Fibroblast of skin of scalp (primary cell): ENCODE measurements around the gene ADAM8. TPM values are rescaled to one million over a fixed set of nuclear protein-coding genes. Genes with fewer than 3 reads are reported as not detected.
"Not testable (repeated sequence)": the region's sequence is repeated elsewhere in the genome, so short reads cannot be mapped to it uniquely, and the experiment has no call there.

Experiments
- DNase-seq: peaks from one replicate; pipeline ENCODE4 v3.0.0-alpha.2; 2013
- polyA plus RNA-seq, 2 experiments: library from polyadenylated mRNA; unstranded; fragments of 120-200 nt; gene quantifications; one replicate each; pipeline ENCODE4 v1.2.1, GENCODE V29; 2013; ENCODE audit not compliant: insufficient read length in 2 of 2

The ADAM8 gene
- 0.79 TPM for polyA plus RNA-seq (2013, experiment 1 of 2; ENCODE audit: insufficient read length)
- 0.71 TPM for polyA plus RNA-seq (2013, experiment 2 of 2; ENCODE audit: insufficient read length)

DNA sequence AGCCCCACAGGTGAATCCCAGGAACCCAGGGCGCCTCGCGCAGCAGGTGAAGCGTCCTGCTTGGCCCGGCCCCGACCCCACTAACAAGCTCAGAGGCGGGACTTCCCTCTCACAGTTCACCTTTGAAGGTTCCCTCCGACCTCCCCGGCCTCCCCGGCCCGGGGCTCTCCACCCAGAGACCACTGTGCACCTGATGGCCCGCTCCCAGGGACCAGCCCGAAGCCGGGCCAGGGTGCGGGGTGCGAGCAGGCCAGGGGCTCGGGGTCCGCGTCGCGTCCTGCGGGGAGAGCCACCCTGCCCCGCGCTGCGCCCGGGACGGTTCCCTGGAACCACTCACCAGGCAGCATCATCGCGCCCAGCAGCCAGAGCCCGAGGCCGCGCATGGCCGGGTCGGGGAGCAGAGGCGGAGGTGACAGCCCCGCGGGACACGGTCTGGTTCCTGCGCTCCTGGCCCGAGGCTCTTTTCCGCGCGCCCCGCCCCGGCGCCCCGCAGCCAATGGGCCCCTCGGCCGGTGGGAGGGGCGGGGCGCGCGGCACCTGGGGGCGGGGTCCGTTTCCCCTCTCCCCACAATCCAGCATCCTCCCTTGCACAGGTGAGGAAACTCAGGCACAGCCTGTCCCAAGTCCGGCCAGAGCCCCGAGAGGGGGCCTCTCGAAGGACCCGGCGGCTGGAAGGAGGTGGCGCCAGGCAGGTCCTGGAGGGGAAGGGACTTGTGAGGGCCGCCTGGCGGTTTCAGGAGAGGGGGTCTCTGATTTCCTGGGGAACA is at the start of gene ADAM8:
Gene ADAM8, minus strand, starts transcription at position 434 of the 767 bp plus-strand sequence. Its CDS starts 51 bp downstream, at position 383.
- DNase-seq: no peak

- DNase-seq: no peak
Measured at GRCh38 chr10:133326223-133326551, 49.5 kb upstream of the ADAM8 start.

DNA sequence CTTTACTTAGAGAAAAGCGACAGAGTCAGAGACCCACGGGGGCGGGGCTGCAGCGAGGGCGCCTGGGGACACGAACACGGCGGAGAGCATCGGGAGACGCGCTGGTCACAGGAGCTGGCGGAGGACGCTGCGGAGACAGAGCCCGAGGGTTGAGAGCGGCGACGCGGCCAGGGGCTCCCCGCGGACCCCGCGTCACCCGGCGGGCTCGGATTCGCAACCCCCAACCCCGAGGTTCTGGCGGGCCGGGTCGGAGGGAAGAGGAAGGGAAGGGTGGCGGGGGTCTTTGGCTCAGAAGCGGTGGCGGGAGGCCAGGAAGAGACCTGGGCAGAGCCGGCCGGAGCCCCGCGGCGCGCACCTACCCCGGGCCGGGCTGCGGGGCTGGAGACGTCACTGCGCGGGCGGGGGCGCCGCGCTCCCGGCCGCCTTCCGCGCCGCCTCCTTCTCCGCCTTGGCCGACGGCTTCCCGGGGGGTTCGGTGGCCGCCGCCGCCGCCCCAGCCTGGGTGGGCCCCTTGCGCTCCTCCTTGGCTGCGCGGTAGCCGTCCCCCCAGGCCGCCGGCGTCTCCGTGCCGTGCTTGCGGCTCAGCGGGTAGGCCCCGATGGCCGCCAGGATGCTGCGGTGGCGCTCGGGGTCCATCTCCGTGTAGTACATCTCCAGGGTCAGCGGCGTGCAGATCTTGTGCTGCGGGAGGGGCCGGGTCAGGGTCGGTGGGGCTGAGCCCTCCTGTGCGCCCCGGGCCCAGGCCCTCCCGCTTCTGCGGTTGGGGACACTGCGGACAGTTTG is 49.0 kb upstream of the ADAM8 start:
- no peak for DNase-seq

DNA sequence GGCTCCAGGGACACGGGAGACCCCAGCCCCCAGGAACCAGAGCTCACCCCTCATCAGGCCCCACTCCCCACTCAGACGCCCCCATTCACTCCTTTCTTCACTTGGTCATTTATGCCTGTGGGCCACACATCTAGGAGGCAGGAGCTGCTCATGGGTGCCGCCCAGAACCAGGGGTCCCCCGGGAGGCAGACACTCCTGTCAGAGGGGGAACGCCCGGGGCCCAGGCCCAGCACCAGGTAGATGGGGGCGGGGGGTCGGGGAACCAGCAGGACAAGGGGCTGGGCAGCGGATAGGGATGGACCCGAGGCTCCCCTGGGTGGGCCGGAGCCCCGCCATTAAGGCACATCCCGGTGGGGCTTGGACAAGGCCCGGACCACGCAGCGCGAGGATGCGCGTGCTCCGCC is 48.2 kb upstream of the ADAM8 start:
- DNase-seq: no peak

DNA sequence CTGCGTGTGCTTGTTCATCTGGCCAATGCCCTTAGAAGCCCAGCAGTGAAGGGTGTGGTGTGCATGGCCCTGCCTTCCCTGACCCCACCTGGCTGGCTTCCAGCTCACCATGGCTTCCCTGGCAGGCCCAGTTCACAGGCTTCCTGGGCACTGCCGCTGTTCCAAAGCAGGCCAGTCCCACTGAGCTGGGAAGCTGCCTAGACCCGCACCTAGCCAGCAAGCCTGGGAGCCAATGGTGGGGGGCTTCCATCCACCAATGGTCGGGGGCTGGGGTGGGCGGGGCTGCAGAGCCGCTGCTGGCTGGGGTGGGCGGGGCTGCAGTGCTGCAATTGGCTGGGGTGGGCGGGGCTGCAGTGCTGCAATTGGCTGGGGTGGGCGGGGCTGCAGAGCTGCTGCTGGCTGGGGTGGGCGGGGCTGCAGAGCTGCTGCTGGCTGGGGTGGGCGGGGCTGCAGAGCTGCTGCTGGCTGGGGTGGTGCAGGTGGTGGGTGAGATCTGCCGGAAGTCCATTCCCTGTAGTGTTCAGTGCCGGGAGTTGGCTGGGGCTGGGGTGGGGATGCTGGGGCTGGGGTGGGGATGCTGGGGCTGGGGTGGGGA is 47.6 kb upstream of the ADAM8 start:
- peak; percentile 34 for DNase-seq

- DNase-seq: not testable (repeated sequence)
Measured at GRCh38 chr10:133322064-133322709, 45.5 kb upstream of the ADAM8 start.

GRCh38 chr10:133320852-133321422 is 44.3 kb upstream of the ADAM8 start:
- DNase-seq: not testable (repeated sequence)

DNA sequence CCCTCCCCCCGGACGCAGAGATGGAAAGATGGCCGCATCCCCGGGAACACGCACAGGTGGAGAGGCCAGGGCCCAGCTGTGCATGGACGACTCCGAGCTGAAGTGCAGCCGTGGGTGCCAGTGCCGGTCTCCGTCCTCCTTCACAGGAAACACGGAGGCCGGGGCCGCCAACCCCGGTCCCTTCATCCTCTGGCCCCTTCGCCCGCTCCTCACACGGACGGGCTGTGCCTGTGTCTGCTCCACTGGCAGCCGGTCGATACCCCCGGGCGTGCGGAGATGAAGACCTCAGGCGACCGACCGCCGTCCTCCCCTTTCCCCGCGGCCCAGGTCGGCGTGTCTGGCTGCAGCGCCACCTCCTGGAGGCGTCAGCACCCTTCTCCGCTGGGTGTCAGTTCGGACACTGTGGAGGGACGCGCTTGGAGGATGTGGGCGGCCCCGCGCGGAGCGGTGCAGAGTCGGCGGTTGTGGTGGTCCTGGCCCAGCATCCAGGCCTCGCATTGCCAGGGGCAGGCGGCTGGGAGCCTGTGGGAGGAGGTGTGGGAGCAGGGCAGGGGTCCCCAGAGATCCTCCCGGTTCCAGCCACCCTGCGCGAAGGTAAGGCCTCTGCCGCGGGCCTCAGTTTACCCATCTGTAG is 41.9 kb upstream of the ADAM8 start:
- peak; percentile 50 for DNase-seq

- DNase-seq: no peak
Measured at GRCh38 chr10:133316732-133317131, 40.1 kb upstream of the ADAM8 start.

- DNase-seq: no peak
Measured at GRCh38 chr10:133316266-133316665, 39.6 kb upstream of the ADAM8 start.

- DNase-seq: no peak
Measured at GRCh38 chr10:133315847-133316246, 39.2 kb upstream of the ADAM8 start.

GRCh38 chr10:133314911-133315310 is 38.2 kb upstream of the ADAM8 start:
- DNase-seq: no peak

- no peak for DNase-seq
Measured at GRCh38 chr10:133313192-133313591, 36.5 kb upstream of the ADAM8 start.

- DNase-seq: no peak
Measured at GRCh38 chr10:133312769-133313145, 36.1 kb upstream of the ADAM8 start.

- DNase-seq: no peak
Measured at GRCh38 chr10:133312016-133312768, 35.5 kb upstream of the ADAM8 start.

- no peak for DNase-seq
Measured at GRCh38 chr10:133311570-133311969, 34.9 kb upstream of the ADAM8 start.

GRCh38 chr10:133310789-133311188 is 34.1 kb upstream of the ADAM8 start:
- no peak for DNase-seq

- no peak for DNase-seq
Measured at GRCh38 chr10:133310399-133310755, 33.7 kb upstream of the ADAM8 start.

- no peak for DNase-seq
Measured at GRCh38 chr10:133309720-133310398, 33.2 kb upstream of the ADAM8 start.

DNA sequence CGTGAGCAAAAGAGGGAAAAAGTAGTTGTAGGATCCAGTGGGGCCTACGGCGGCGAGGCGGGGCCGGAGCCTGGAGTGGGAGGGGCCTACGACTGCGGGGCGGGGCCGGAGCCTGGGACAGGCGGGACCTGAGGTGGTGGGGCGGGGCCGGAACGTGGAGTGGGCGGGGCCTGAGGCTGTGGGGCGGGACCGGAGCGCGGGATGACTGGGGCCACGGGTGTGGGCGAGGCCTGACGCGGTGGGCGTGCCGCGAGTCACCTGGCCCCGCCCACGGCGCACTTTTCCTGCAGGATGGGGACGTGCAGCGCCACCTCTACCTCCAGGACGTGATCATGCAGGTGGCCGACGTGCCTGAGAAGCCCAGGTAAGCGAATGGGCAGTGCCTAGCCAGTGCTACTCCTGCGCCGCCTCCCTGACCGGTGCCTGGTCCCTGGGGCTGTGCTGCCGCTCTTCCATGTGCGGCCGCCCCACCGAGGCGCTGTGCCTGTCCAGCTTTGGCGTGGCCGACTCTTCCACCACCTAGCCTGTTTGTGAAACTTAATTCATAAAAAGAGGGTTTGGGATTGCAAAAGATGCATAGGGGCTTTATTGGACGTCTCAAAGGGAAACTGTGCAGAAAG is 32.5 kb upstream of the ADAM8 start:
- DNase-seq: peak; percentile 90
